Epithelial cell of proximal tubule (primary cell): ENCODE results near the gene PLAGL2. TPM values are rescaled to one million over a fixed set of nuclear protein-coding genes. Genes with fewer than 3 reads are reported as not detected.

ENCODE experiments used
- DNase-seq: peaks from one replicate; pipeline ENCODE4 v3.0.0-alpha.2; 2011; ENCODE audit warnings: low read depth
- H3K4me3 ChIP-seq: 2 replicates; pipeline ENCODE4 v1.5.1; 2011; ENCODE audit warnings: low read depth, mild to moderate bottlenecking, low read length
- CTCF ChIP-seq: conservative IDR thresholded peaks from 2 replicates; pipeline ENCODE4 v1.5.1; 2012; ENCODE audit warnings: low read depth, mild to moderate bottlenecking, low read length
- total RNA-seq: library from RNA; depleted of rRNA; stranded (reverse); fragments of >200 nt; gene quantifications from 2 replicates; pipeline ENCODE4 v1.2.3, GENCODE V29; 2015

PLAGL2 gene
- total RNA-seq, 1 donor from 2014 or later, result 7.8 TPM

GRCh38 chr20:32155017-32155981 is 52.2 kb downstream of the PLAGL2 start:
- H3K4me3 ChIP-seq, result no peak overlapping the region
- peak; percentile 86 for DNase-seq
- TF ChIP-seq CTCF, result peak; percentile 41

DNA sequence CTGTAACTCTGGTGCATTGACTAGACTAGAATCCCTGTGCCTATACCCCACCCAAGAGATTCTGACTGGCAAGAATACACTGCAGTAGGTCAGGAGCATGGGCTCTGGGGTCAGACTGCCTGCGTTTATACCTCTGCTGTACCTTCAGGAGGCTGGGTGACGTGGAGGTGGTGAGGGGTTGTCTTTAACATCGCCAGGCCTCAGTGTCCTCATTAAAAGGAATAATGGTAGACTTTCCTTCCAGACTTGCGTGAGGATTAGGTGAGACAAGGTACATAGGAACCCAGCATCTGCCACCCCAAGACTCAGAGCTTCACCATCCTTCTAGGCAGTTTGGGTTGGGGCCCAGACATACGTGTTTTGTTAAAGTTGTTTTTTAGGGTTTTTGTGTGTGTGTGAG is 53.8 kb downstream of the PLAGL2 start:
- H3K4me3 ChIP-seq, result no peak overlapping the region
- TF ChIP-seq CTCF, result no peak
- no peak for DNase-seq

DNA sequence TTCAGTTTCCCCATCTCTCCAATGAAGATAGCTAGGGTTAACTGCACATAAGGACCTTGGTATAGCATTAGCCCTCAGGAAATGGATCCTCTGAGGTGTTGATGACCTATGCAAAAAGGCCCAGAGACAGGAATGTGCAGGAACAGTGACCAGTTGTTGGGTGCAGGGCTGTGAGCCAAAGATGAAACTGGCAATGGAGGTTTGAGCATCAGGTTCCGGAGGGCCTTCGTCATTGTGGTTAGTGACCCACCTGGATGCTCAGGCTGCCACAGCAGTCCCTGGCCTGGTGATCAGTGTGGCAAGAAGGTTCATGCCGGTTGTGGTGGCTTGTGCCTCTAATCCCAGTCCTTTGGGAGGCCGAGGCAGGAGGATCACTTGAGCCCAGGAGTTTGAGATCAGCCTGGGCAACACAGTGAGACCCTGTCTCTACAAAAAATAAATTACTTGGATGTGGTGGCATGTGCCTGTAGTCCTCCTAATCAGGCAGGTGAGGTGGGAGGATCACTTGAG is 54.3 kb downstream of the PLAGL2 start:
- DNase-seq, result no peak
- H3K4me3 ChIP-seq, result no peak overlapping the region
- no peak for TF ChIP-seq CTCF

DNA sequence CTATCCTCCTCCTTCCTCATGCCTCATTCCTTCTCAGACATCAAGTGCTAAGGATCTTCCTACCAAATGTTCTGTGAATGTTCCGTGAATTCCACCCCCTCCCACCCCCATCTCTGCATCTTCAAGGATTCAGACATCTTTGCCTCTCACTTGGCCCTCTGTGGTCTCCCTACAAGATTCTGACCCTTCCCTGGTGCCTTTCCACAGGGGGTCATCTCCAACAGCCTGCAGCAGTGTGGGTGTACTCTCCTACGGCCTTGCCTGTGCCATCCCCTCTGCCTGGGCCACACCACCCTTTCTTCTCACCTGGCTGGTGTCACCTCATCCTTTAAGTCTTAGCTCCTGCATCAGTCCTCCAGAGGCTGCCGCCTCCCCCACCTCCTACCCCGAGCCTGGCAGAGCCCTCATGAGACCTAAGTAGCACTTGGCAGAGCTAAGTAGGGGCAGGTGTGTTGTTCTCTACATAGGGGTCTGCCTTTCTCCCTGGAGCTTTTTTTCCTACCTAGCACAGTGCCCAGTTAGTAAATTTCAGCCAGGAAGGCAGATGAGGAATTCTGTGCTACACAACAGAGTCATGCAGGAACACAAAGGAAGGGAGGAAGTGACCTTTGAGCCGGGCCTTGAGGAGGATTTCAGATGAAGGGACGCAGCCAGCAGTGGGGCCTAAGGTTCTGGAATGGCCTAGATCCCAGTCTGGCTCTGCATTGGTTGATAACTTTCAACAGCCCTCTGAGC is 55.0 kb downstream of the PLAGL2 start:
- DNase-seq, result no peak
- no peak for TF ChIP-seq CTCF
- no peak overlapping the region for H3K4me3 ChIP-seq

- DNase-seq, result no peak
- no peak for TF ChIP-seq CTCF
- no peak overlapping the region for H3K4me3 ChIP-seq
Measured at GRCh38 chr20:32150291-32150848, 57.2 kb downstream of the PLAGL2 start.

GRCh38 chr20:32149566-32150170 is 57.9 kb downstream of the PLAGL2 start:
- no peak for DNase-seq
- no peak for TF ChIP-seq CTCF
- no peak overlapping the region for H3K4me3 ChIP-seq
